HepG2 (cell line): ENCODE measurements around the gene ADRM1. TPM values are rescaled to one million over a fixed set of nuclear protein-coding genes. Genes with fewer than 3 reads are reported as not detected.

Experiments used
- ATF7-NPFF ChIP-seq: sonication (generic); formaldehyde crosslinking; IDR thresholded peaks from 2 replicates; pipeline ENCODE4 v1.8.1; 2023; ENCODE audit warnings: mild to moderate bottlenecking, low read depth, missing genetic modification reagents, moderate library complexity
- BCL6 ChIP-seq: IDR thresholded peaks from 2 replicates; pipeline ENCODE4 v1.6.1; 2016; ENCODE audit warnings: missing genetic modification reagents, missing compliant biosample characterization
- CENPX ChIP-seq: sonication (generic); formaldehyde crosslinking; IDR thresholded peaks from 2 replicates; pipeline ENCODE4 v1.9.0; 2021; ENCODE audit warnings: mild to moderate bottlenecking, missing genetic modification reagents, moderate library complexity
- ETS1 ChIP-seq: sonication (generic); formaldehyde crosslinking; IDR thresholded peaks from 2 replicates; pipeline ENCODE4 v1.4.0; 2020; ENCODE audit warnings: missing genetic modification reagents
- KAT7 ChIP-seq: IDR thresholded peaks from 2 replicates; pipeline ENCODE4 v1.6.1; 2018; ENCODE audit warnings: borderline replicate concordance, missing compliant biosample characterization
- NFKB2 ChIP-seq: sonication (generic); formaldehyde crosslinking; IDR thresholded peaks from 2 replicates; pipeline ENCODE4 v1.4.0; 2020; ENCODE audit warnings: missing genetic modification reagents, borderline replicate concordance
- PHF21A ChIP-seq: sonication (generic); formaldehyde crosslinking; IDR thresholded peaks from 2 replicates; pipeline ENCODE4 v1.5.0; 2020; ENCODE audit warnings: mild to moderate bottlenecking, missing genetic modification reagents
- PITX1 ChIP-seq: sonication (generic); formaldehyde crosslinking; IDR thresholded peaks from 2 replicates; pipeline ENCODE4 v1.5.1; 2020; ENCODE audit warnings: mild to moderate bottlenecking, missing genetic modification reagents
- REXO4 ChIP-seq: sonication (generic); formaldehyde crosslinking; IDR thresholded peaks from 2 replicates; pipeline ENCODE4 v1.8.0; 2022; ENCODE audit warnings: missing genetic modification reagents, mild to moderate bottlenecking, borderline replicate concordance
- STAG1 ChIP-seq: sonication (generic); formaldehyde crosslinking; IDR thresholded peaks from 2 replicates; pipeline ENCODE4 v1.4.0; 2020; ENCODE audit warnings: missing genetic modification reagents
- ZNF253 ChIP-seq: sonication (generic); formaldehyde crosslinking; IDR thresholded peaks from 2 replicates; pipeline ENCODE4 v1.8.0; 2022; ENCODE audit warnings: mild to moderate bottlenecking, missing genetic modification reagents, borderline replicate concordance
- ZNF318 ChIP-seq: sonication (generic); formaldehyde crosslinking; IDR thresholded peaks from 2 replicates; pipeline ENCODE4 v1.4.0; 2020; ENCODE audit warnings: mild to moderate bottlenecking, missing genetic modification reagents
- ZNF446 ChIP-seq: sonication (generic); formaldehyde crosslinking; IDR thresholded peaks from 2 replicates; pipeline ENCODE4 v1.5.0; 2020; ENCODE audit warnings: mild to moderate bottlenecking, missing genetic modification reagents
- ZNF678 ChIP-seq: sonication (generic); formaldehyde crosslinking; IDR thresholded peaks from 2 replicates; pipeline ENCODE4 v1.4.0; 2020; ENCODE audit warnings: mild to moderate bottlenecking, missing genetic modification reagents
- ZNF781 ChIP-seq: sonication (generic); formaldehyde crosslinking; IDR thresholded peaks from 2 replicates; pipeline ENCODE4 v1.5.1; 2020; ENCODE audit warnings: borderline replicate concordance, mild to moderate bottlenecking, missing genetic modification reagents; ENCODE audit errors: not compliant biosample characterization
- ZNF816 ChIP-seq: sonication (generic); formaldehyde crosslinking; IDR thresholded peaks from 2 replicates; pipeline ENCODE4 v1.8.0; 2022; ENCODE audit warnings: missing genetic modification reagents, mild to moderate bottlenecking, borderline replicate concordance
- ZUFSP ChIP-seq: sonication (generic); formaldehyde crosslinking; IDR thresholded peaks from 2 replicates; pipeline ENCODE4 v1.9.0; 2021; ENCODE audit warnings: missing genetic modification reagents, mild to moderate bottlenecking, borderline replicate concordance
- polyA plus RNA-seq, 8 experiments: library from polyadenylated mRNA; depleted of rRNA in 3 of 8; stranded (reverse) in 7 of 8; unstranded in 1 of 8; fragments of >200 nt; fragmentation: Illumina TruSeq in 4 of 8; extraction: Trizol in 4 of 8; gene quantifications; 2 replicates each; pipeline versions ENCODE4 v1.2.1 to v1.2.3, GENCODE V29; 2011 to 2016; ENCODE audit warnings: low read depth in 4 of 8, missing spikeins in 1 of 8, mixed read lengths in 1 of 8; ENCODE audit not compliant: insufficient read depth in 1 of 8
- total RNA-seq, 5 experiments: library from RNA; depleted of rRNA; stranded (reverse); fragments of >200 nt; fragmentation: Illumina TruSeq; extraction: Trizol; gene quantifications; 2 replicates each; pipeline ENCODE4 v1.2.3, GENCODE V29; 2016; ENCODE audit warnings: low read depth in 1 of 5

Gene ADRM1
- total and polyA plus RNA-seq, 2 of the 13 experiments (the other 11 are each of a cell fraction or from before 2014, with no cell fraction given) = 92.9 to 154 TPM

- no peak for TF ChIP-seq ZUFSP (CRISPR knock-in tag)
- TF ChIP-seq ETS1 = no peak
- 0 out of 2 replicates have a peak, but pooled peaks have one; percentile 83 for TF ChIP-seq ZNF678 (CRISPR knock-in tag)
- TF ChIP-seq ZNF253 (CRISPR knock-in tag) = peak; percentile 64; the same call in 1 of the 2 replicates
- 0 out of 2 replicates have a peak, but pooled peaks have one; percentile 86 for TF ChIP-seq KAT7 (CRISPR knock-in tag)
- TF ChIP-seq ZNF318 (CRISPR knock-in tag) = peak; percentile 93; the same call in 1 of the 2 replicates
- no peak for TF ChIP-seq REXO4 (CRISPR knock-in tag)
- peak; percentile 80 for TF ChIP-seq ZNF781 (CRISPR knock-in tag)
- no peak for TF ChIP-seq ZNF446 (CRISPR knock-in tag)
- peak; percentile 99 for TF ChIP-seq STAG1 (CRISPR knock-in tag)
- peak; percentile 73; the same call in 1 of the 2 replicates for TF ChIP-seq NFKB2 (CRISPR knock-in tag)
- peak; percentile 81 for TF ChIP-seq BCL6 (CRISPR knock-in tag)
- TF ChIP-seq CENPX = no peak
- TF ChIP-seq ATF7-NPFF (CRISPR knock-in tag) = peak; percentile 92
- TF ChIP-seq PHF21A (CRISPR knock-in tag) = peak; percentile 75
- TF ChIP-seq ZNF816 (CRISPR knock-in tag) = peak; percentile 58; the same call in 1 of the 2 replicates
- peak; percentile 92 for TF ChIP-seq PITX1 (CRISPR knock-in tag)
These were observed 940 bp upstream of the ADRM1 start (continued) for GRCh38 chr20:62301773-62302340.
